Measurements from ENCODE around the gene NLGN1.

DNA sequence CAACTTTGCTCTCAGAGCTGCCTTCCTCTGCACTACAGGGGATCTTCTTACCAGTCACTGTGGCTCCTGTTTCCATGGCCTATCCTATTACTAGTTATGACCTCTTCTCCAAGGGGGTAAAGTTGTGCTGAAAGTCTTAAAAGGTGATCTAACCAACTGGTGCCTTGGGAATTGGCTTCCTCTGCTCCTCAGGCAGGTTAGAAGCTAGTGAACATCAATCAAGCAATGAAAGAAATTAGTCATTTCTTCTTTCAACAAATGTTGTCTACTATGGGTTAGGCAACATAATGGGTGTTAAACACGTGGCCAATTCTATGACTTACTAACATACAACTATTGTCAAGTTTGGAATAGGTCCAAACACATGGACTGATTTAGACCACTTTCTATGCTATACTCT, 890.2 kb downstream of the NLGN1 start:
- TF ChIP-seq TAF1 (IDR thresholded peaks at IDR 0.05; ENCODE audit: borderline replicate concordance, insufficient read depth, low read length) (no peak), POLR2AphosphoS5 (IDR thresholded peaks at IDR 0.05; ENCODE audit: low read depth, low read length) (no peak), SIN3A (IDR thresholded peaks at IDR 0.05; ENCODE audit: borderline replicate concordance, insufficient read depth, low read length) (no peak), FOXP2 (optimal IDR thresholded peaks at IDR 0.05; ENCODE audit: borderline replicate concordance, extremely low read depth, extremely low read length, insufficient read depth) (no peak)
- TF ChIP-seq, protein P1, sequence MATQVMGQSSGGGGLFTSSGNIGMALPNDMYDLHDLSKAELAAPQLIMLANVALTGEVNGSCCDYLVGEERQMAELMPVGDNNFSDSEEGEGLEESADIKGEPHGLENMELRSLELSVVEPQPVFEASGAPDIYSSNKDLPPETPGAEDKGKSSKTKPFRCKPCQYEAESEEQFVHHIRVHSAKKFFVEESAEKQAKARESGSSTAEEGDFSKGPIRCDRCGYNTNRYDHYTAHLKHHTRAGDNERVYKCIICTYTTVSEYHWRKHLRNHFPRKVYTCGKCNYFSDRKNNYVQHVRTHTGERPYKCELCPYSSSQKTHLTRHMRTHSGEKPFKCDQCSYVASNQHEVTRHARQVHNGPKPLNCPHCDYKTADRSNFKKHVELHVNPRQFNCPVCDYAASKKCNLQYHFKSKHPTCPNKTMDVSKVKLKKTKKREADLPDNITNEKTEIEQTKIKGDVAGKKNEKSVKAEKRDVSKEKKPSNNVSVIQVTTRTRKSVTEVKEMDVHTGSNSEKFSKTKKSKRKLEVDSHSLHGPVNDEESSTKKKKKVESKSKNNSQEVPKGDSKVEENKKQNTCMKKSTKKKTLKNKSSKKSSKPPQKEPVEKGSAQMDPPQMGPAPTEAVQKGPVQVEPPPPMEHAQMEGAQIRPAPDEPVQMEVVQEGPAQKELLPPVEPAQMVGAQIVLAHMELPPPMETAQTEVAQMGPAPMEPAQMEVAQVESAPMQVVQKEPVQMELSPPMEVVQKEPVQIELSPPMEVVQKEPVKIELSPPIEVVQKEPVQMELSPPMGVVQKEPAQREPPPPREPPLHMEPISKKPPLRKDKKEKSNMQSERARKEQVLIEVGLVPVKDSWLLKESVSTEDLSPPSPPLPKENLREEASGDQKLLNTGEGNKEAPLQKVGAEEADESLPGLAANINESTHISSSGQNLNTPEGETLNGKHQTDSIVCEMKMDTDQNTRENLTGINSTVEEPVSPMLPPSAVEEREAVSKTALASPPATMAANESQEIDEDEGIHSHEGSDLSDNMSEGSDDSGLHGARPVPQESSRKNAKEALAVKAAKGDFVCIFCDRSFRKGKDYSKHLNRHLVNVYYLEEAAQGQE (IDR thresholded peaks at IDR 0.05; ENCODE audit: insufficient read depth in 1 of 2, low read depth in 2 of 2, low read length in 2 of 2), result no peak
